ENCODE data around the gene KRT13.

KRT13 gene

GRCh38 chr17:41483531-41483930, 21.9 kb downstream of the KRT13 start:
- Histone ChIP-seq H3K27ac (no peak overlapping the region), H3K36me3 (ENCODE audit: insufficient read depth) (no peaks in the 10 kb centered on the region), H3K79me2 (ENCODE audit: insufficient read depth, low read depth) (no peaks in the 10 kb centered on the region), H4K20me1 (ENCODE audit: insufficient read depth) (no peaks in the 10 kb centered on the region), H2AFZ (ENCODE audit: low read depth) (no peak overlapping the region), H3K4me3 (IDR thresholded peaks at IDR 0.05; ENCODE audit: insufficient read depth, low read depth, low read length) (no peak overlapping the region), H3K4me2 (no peak overlapping the region), H3K27me3 (ENCODE audit: insufficient read depth, low read depth) (no peaks in the 10 kb centered on the region), H3K9ac (no peak overlapping the region), H3K4me1 (ENCODE audit: low read depth, poor library complexity, severe bottlenecking) (no peaks in the 10 kb centered on the region)
- TF ChIP-seq CTCF (conservative IDR thresholded peaks at IDR 0.05; ENCODE audit: low read depth, low read length) = no peak

- no peak within 1 kb of the TSS for H3K9ac ChIP-seq
Observed at GRCh38 chr17:41481036-41481435, 24.4 kb downstream of the KRT13 start, which contains the start of gene KRT35. Gene KRT35, minus strand, starts transcription at chr17:41481151. Its CDS starts 54 bp downstream, at chr17:41481097.

GRCh38 chr17:41480581-41480980, 24.8 kb downstream of the KRT13 start:
- no peaks in the 10 kb centered on the region for H4K20me1 ChIP-seq (ENCODE audit: insufficient read depth)
- H3K36me3 ChIP-seq (ENCODE audit: insufficient read depth) = no peaks in the 10 kb centered on the region
- H2AFZ ChIP-seq (ENCODE audit: low read depth) = no peak overlapping the region
- no peaks in the 10 kb centered on the region for H3K4me1 ChIP-seq (ENCODE audit: low read depth, poor library complexity, severe bottlenecking)
- H3K79me2 ChIP-seq (ENCODE audit: insufficient read depth, low read depth) = no peaks in the 10 kb centered on the region
- TF ChIP-seq CTCF (conservative IDR thresholded peaks at IDR 0.05; ENCODE audit: low read depth, low read length) = no peak
- H3K9ac ChIP-seq = no peak overlapping the region
- H3K27ac ChIP-seq = no peak overlapping the region
- H3K27me3 ChIP-seq (ENCODE audit: insufficient read depth, low read depth) = no peaks in the 10 kb centered on the region
- no peak overlapping the region for H3K4me3 ChIP-seq (IDR thresholded peaks at IDR 0.05; ENCODE audit: insufficient read depth, low read depth, low read length)
- H3K4me2 ChIP-seq = no peak overlapping the region

More at GRCh38 chr17:41481036-41481435, 24.4 kb downstream of the KRT13 start, which contains the start of gene KRT35:
- Histone ChIP-seq H3K4me1 (ENCODE audit: low read depth, poor library complexity, severe bottlenecking) (no peaks in the 10 kb centered on the region), H3K4me2 (no peak within 1 kb of the TSS), H2AFZ (ENCODE audit: low read depth) (no peak within 1 kb of the TSS), H3K27me3 (ENCODE audit: insufficient read depth, low read depth) (no peaks in the 10 kb centered on the region), H4K20me1 (ENCODE audit: insufficient read depth) (no peaks in the 10 kb centered on the region), H3K4me3 (IDR thresholded peaks at IDR 0.05; ENCODE audit: insufficient read depth, low read depth, low read length) (no peak within 1 kb of the TSS), H3K27ac (no peak within 1 kb of the TSS), H3K36me3 (ENCODE audit: insufficient read depth) (no peaks in the 10 kb centered on the region), H3K79me2 (ENCODE audit: insufficient read depth, low read depth) (no peaks in the 10 kb centered on the region)
- TF ChIP-seq CTCF (conservative IDR thresholded peaks at IDR 0.05; ENCODE audit: low read depth, low read length) = no peak

DNA sequence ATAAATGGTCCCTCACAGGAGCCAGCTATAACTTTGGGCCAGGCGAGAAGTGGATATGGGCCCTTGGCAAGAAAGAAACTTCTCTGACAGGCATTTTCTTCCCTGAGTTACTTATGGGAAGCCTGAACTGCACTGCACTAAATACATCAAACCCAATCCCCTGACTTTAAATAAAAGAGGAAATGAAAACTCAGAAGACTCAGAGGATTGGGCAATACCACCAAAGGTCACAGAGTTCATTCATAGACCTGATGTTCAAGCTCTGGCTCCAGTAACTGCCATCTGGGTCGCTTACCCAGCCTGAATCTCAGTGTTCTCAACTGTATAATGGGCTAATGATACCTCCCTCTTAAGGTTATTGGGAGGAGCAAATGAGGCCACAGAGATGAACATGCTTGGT, 25.3 kb downstream of the KRT13 start:
- H3K4me3 ChIP-seq (IDR thresholded peaks at IDR 0.05; ENCODE audit: insufficient read depth, low read depth, low read length) = no peak overlapping the region
- TF ChIP-seq CTCF (conservative IDR thresholded peaks at IDR 0.05; ENCODE audit: low read depth, low read length) = no peak
- no peak overlapping the region for H3K4me2 ChIP-seq

More for the DNA sequence above, 25.3 kb downstream of the KRT13 start:
- Histone ChIP-seq H3K4me1 (ENCODE audit: low read depth, poor library complexity, severe bottlenecking) (no peaks in the 10 kb centered on the region), H2AFZ (ENCODE audit: low read depth) (no peak overlapping the region), H4K20me1 (ENCODE audit: insufficient read depth) (no peaks in the 10 kb centered on the region), H3K27ac (no peak overlapping the region), H3K9ac (no peak overlapping the region), H3K36me3 (ENCODE audit: insufficient read depth) (no peaks in the 10 kb centered on the region), H3K27me3 (ENCODE audit: insufficient read depth, low read depth) (no peaks in the 10 kb centered on the region), H3K79me2 (ENCODE audit: insufficient read depth, low read depth) (no peaks in the 10 kb centered on the region)
